GM08714 (cell line): Measurements from ENCODE around the gene CEACAM16.

Source experiments
- H3K4me3 ChIP-seq: fragments of 200-500 bp; sonication (Bioruptor generic); 2 replicates; pipeline ENCODE4 v1.5.1; 2014; ENCODE audit warnings: mild to moderate bottlenecking, low read length, inconsistent platforms
- ZNF274 ChIP-seq: IDR thresholded peaks from 2 replicates; pipeline ENCODE4 v1.6.1; 2012; ENCODE audit warnings: mild to moderate bottlenecking, low read depth, low read length

Gene CEACAM16

DNA sequence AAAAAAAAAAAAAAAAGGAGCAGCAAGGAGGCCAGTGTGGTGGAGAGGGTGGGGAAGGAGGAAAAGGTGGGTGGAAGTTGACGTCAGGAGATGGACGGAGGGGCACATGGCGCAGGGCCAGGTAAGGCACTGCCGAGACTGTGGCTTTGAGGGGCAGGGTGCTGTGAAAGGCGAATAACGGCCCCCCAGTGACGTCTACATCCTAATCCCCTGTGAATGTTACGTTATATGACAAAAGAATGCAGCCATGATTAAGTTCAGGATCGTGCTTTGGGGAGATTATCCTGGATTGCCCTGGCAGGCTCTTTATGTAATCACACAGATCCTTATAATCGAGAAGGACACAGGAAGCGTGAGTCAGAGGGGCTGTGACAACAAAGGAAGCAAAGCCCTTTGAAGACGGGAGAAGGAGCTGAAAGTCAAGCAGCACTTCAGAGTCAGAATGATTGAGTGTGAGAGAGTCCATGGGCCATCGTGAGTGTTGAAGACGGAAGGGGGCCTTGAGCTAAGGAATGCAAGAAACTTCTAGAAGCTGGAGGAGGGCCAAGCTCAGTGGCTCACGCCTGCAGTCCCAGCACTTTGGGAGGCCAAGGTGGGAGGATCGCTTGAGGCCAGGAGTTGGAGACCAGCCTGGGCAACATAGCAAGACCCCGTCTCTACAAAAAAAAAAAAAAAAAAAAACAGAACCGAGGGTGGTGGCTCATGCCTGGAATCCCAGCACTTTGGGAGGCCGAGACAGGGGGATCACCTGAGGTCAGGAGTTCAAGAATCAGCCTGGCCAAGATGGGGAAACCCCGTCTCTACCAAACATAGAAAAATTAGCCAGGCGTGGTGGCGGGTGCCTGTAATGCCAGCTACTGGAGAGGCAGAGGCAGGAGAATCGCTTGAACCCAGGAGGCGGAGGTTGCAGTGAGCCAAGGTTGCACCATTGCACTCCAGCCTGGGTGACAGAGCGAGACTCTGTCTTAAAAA is 13.8 kb upstream of the CEACAM16 start:
- no peak for TF ChIP-seq ZNF274

DNA sequence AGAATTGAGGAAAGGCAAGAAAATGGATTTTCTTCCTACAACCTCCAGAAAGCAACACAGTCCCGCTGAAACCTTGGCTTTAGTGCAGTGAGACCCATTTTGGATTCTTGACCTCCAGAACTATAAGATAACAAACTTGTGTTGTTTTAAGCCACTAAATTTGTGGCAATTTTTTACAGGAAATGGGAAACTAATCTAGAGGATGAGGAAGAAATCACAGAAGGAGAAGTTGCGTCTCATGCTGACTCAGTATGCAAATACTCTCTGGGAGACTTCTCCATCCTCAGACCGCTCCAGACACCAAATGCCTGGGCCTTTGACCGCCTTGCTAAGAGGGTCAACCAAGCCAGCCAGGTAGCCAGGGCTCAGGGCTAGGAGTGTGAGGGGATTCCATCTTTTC is 13.1 kb upstream of the CEACAM16 start:
- no peak for TF ChIP-seq ZNF274
- H3K4me3 ChIP-seq = no peak overlapping the region

More for the DNA sequence above, 13.8 kb upstream of the CEACAM16 start:
- H3K4me3 ChIP-seq = no peak overlapping the region

- no peak overlapping the region for H3K4me3 ChIP-seq
- no peak for TF ChIP-seq ZNF274
Observed at GRCh38 chr19:44686896-44687295, 12.1 kb upstream of the CEACAM16 start.

DNA sequence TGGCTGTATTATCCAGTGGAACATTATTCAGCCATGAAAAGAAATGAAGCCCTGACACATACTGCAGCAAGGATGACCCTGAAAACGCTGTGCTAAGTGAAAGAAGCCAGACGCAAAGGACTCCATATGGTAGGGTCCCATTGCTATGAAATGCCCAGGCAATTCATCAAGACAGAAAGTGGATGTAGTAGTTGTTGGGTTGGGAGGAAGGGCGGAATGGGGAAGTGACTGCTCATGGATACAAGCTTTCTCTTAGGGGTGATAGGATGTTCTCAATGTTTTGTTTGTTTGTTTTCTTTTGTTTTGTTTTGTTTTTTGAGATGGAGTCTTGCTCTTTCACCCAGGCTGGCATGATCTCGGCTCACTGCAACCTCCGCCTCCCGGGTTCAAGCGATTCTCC is 11.1 kb upstream of the CEACAM16 start:
- no peak overlapping the region for H3K4me3 ChIP-seq
- TF ChIP-seq ZNF274 = no peak

GRCh38 chr19:44689290-44690130 is 9.4 kb upstream of the CEACAM16 start:
- H3K4me3 ChIP-seq = no peak overlapping the region
- TF ChIP-seq ZNF274 = no peak

DNA sequence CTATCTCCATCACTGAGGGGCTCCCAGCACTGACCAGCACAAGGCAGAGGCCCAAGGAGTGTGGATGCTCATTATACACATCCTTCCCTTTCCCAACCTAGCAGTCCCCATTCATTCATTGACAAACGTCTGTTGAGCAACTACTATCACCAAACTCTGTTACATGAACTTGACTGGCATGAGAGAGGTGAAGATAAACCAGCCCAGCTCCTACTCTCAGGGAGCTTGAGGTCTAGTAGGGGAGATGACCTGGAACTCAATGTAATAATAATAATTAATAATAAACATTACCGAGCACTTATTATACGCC is 8.9 kb upstream of the CEACAM16 start:
- H3K4me3 ChIP-seq = no peak overlapping the region
- no peak for TF ChIP-seq ZNF274

DNA sequence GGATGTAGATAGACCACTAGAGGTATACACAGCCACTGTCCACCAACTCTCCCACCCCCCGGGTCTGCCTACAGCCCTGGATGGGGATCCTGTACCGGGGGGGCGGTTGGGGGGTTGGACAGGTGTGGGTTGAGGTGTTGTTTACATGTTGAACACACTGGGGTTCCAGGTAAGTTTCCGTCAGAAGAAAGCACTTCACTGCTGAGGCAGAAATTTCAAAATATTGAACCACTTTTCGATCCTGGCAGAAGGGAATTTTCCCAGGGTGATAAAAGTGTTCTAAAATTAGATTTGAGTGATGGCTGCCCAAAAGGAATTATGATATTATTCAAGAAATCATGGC is 6.6 kb upstream of the CEACAM16 start:
- no peak for TF ChIP-seq ZNF274
- no peak overlapping the region for H3K4me3 ChIP-seq

DNA sequence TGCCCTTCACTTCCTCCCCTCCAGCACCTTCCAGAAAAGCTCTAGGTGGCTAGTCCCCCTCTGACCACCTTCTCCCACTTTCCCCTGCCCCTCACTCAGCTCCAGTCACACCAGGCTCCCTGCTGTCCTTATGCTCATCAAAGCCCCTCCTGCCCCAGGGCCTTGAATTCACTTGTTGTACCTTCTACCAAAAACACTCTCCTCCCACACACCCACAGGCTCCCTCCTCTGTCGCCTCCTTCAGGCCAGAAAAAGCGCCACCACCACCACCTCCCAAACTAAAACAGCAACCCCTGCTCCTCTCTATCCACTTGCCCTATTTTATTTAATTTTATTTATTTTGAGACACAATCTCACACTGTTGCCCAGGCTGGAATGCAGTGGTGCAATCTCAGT is 4.8 kb upstream of the CEACAM16 start:
- no peak for TF ChIP-seq ZNF274
- H3K4me3 ChIP-seq = no peak overlapping the region

GRCh38 chr19:44696939-44697669 is 1.8 kb upstream of the CEACAM16 start:
- no peak overlapping the region for H3K4me3 ChIP-seq

DNA sequence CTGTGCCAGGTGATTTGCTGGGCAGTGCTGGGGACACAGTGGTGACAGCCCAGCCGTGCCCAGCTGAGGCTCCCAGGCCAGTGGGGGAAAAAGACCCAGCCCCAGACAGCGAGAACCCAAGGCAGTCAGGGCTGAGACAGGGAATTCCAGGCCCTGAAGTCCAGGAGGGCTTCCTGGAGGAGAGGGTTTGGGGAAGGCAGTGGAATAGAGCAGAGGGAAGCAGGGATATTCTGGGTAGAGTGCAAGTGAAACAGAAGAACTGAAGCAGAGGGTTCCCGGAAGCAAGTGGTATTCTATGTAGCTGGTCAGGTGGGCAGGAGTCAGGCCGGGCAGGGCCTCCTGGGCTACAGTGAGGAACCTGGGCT is 1.3 kb upstream of the CEACAM16 start:
- H3K4me3 ChIP-seq = no peak overlapping the region
- no peak for TF ChIP-seq ZNF274

More at GRCh38 chr19:44696939-44697669, 1.8 kb upstream of the CEACAM16 start:
- TF ChIP-seq ZNF274 = no peak

DNA sequence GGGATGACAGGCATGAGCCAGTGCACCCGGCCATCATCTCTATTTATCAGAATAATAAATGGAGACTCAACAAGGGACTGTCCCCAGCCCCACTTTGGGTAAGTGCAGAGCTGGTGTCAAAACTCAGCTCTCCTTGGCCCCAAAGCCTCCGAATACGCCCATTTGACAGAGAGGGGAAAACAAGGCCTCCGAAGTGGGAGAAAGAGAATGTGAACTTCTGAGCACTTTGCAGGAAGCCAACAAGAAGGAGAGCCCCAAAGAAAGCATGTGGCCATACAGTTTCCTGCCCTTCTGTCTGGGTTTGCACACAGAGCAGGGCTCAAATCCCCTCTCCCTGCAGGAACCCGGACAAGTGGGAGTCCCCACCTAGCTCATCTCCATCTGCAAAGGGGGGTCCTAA is 1.6 kb downstream of the CEACAM16 start:
- TF ChIP-seq ZNF274 = no peak
- H3K4me3 ChIP-seq = no peak overlapping the region

GRCh38 chr19:44701228-44701627 is 2.3 kb downstream of the CEACAM16 start:
- H3K4me3 ChIP-seq = no peak overlapping the region
- TF ChIP-seq ZNF274 = no peak

- no peak for TF ChIP-seq ZNF274
- no peak overlapping the region for H3K4me3 ChIP-seq
Observed at GRCh38 chr19:44702551-44703176, 3.7 kb downstream of the CEACAM16 start.

DNA sequence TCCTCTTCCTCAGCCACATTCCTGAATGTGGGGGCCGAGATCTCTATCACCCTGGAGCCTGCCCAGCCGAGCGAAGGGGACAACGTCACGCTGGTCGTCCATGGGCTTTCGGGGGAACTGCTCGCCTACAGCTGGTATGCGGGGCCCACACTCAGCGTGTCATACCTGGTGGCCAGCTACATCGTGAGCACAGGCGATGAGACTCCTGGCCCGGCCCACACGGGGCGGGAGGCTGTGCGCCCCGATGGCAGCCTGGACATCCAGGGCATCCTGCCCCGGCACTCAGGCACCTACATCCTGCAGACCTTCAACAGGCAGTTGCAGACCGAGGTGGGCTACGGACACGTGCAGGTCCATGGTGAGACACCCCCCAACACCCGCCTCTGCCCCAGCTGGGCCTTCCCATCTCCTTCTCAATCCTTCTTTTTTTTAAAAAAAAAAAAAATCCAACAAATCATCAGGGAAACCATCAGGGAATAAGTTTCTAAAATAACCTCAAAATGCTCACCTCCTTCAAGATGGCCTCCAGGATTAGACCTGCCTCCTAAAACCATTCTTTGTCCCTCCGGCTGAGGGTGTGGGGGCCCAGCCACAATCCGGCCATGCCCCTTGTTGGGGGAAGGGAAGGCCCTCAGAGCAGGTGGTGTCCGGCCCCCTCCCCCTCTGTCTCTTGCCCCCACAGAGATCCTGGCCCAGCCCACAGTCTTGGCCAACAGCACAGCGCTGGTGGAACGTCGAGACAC is 4.6 kb downstream of the CEACAM16 start:
- no peak overlapping the region for H3K4me3 ChIP-seq
- TF ChIP-seq ZNF274 = no peak
